Breast epithelium (tissue), 4 donors: ENCODE measurements around the gene BAG3. TPM values are rescaled to one million over a fixed set of nuclear protein-coding genes. Genes with fewer than 3 reads are reported as not detected.

ENCODE experiments used
- DNase-seq, 2 donors: peaks; one replicate each; pipeline ENCODE4 v3.0.0-alpha.2; 2019; ENCODE audit warnings: low spot score in 2 of 2
- H3K27ac ChIP-seq, 2 donors: fragments of 200-600 bp; sonication (generic) in 1 of 2; one replicate each; pipeline ENCODE4 v1.5.1; 2016 to 2019; ENCODE audit warnings: mild to moderate bottlenecking in 1 of 2
- H3K27me3 ChIP-seq, 2 donors: fragments of 200-600 bp; sonication (generic) in 1 of 2; one replicate each; pipeline versions ENCODE4 v1.5.1 to v1.6.0; 2017 to 2019; ENCODE audit warnings: control low read depth in 1 of 2, mild to moderate bottlenecking in 1 of 2
- H3K36me3 ChIP-seq: fragments of 200-600 bp; one replicate; pipeline ENCODE4 v1.5.1; 2019
- H3K4me1 ChIP-seq, 2 donors: fragments of 200-600 bp; sonication (generic); one replicate each; pipeline ENCODE4 v1.5.1; 2016 to 2019; ENCODE audit warnings: control low read depth in 1 of 2
- H3K4me3 ChIP-seq, 3 donors: fragments of 200-600 bp; sonication (generic); 1 replicate in 2 of 3; 2 replicates in 1 of 3; pipeline ENCODE4 v1.5.1; 2016 to 2019; ENCODE audit warnings: mild to moderate bottlenecking in 3 of 3, moderate library complexity in 2 of 3
- H3K9me3 ChIP-seq, 2 donors: fragments of 200-600 bp; sonication (generic) in 1 of 2; one replicate each; pipeline ENCODE4 v1.5.1; 2016 to 2019; ENCODE audit warnings: control low read depth in 1 of 2
- CTCF ChIP-seq, 3 donors: fragments of 450-650 bp; IDR thresholded peaks; one replicate each; pipeline ENCODE4 v1.5.1; 2016 to 2017; ENCODE audit warnings: antibody characterized with exemption in 3 of 3, mild to moderate bottlenecking in 3 of 3, moderate library complexity in 3 of 3
- POLR2A ChIP-seq: fragments of 450-650 bp; IDR thresholded peaks from one replicate; pipeline ENCODE4 v1.6.1; 2016; ENCODE audit warnings: antibody characterized with exemption, mild to moderate bottlenecking, moderate library complexity
- POLR2AphosphoS5 ChIP-seq, 3 donors: sonication (generic); formaldehyde crosslinking; IDR thresholded peaks; one replicate each; pipeline ENCODE4 v1.6.1; 2017; ENCODE audit warnings: antibody characterized with exemption in 3 of 3
- intact Hi-C: fragments of 100-400 bp; cut with DNase I; formaldehyde crosslinking; loops from one replicate; pipeline ENCODE4 v1.15.1; 2023; ENCODE audit warnings: low total_unique reads
- total RNA-seq, 3 donors: library from RNA; depleted of rRNA; stranded (reverse); fragments of >200 nt; gene quantifications; one replicate each; pipeline ENCODE4 v1.1.0, GENCODE V29; 2016

BAG3 gene
- total RNA-seq, 3 donors from 2014 or later, result 17.1 to 29.9 (median 23.9) TPM

- H3K27ac ChIP-seq, result peak overlapping the region; percentile 90 to 93
- no peaks in the 10 kb centered on the region for H3K27me3 ChIP-seq
- no peaks in the 10 kb centered on the region for H3K9me3 ChIP-seq
- peak overlapping the region; percentile 75 to 100 (median 94) for H3K4me3 ChIP-seq
- H3K4me1 ChIP-seq, result no peaks in the 10 kb centered on the region
- no peaks in the 10 kb centered on the region for H3K36me3 ChIP-seq
- intact Hi-C loops, result no loop called here
- no peak for DNase-seq
- TF ChIP-seq CTCF (IDR thresholded peaks at IDR 0.05), result no peak
- no peak for TF ChIP-seq POLR2AphosphoS5 (IDR thresholded peaks at IDR 0.05)
- no peak for TF ChIP-seq POLR2A
Measured at GRCh38 chr10:119724593-119725516, 73.7 kb downstream of the BAG3 start.

- no peak for DNase-seq
- Histone ChIP-seq H3K36me3 (no peaks in the 10 kb centered on the region), H3K4me1 (no peaks in the 10 kb centered on the region), H3K27me3 (no peaks in the 10 kb centered on the region), H3K27ac (peak overlapping the region; percentile 90 to 93), H3K9me3 (no peaks in the 10 kb centered on the region), H3K4me3 (peak overlapping the region; percentile 75 to 100 (median 94))
- intact Hi-C loops, result no loop called here
- TF ChIP-seq CTCF (IDR thresholded peaks at IDR 0.05), result no peak
- TF ChIP-seq POLR2AphosphoS5 (IDR thresholded peaks at IDR 0.05), result peak; percentile 51 to 79 (median 76)
- peak; percentile 69 for TF ChIP-seq POLR2A
Measured at GRCh38 chr10:119725517-119725827, 74.3 kb downstream of the BAG3 start.

GRCh38 chr10:119725828-119726675, 74.9 kb downstream of the BAG3 start, which contains the start of gene INPP5F:
Gene INPP5F (plus strand): TSS chr10:119726050. CDS start chr10:119726263, 213 bp downstream.
- H3K9me3 ChIP-seq, result no peaks in the 10 kb centered on the region
- no peaks in the 10 kb centered on the region for H3K27me3 ChIP-seq
- intact Hi-C loops, result no loop called here
- H3K27ac ChIP-seq, result peak within 1 kb of the TSS; percentile 90 to 93
- H3K36me3 ChIP-seq, result no peaks in the 10 kb centered on the region
- DNase-seq, result peak; percentile 98 to 99
- H3K4me3 ChIP-seq, result peak within 1 kb of the TSS; percentile 75 to 100 (median 94)
- no peaks in the 10 kb centered on the region for H3K4me1 ChIP-seq
- TF ChIP-seq POLR2AphosphoS5 (IDR thresholded peaks at IDR 0.05) (no peak), POLR2A (no peak), CTCF (IDR thresholded peaks at IDR 0.05) (no peak)

- no peaks in the 10 kb centered on the region for H3K27me3 ChIP-seq
- H3K4me1 ChIP-seq, result no peaks in the 10 kb centered on the region
- peak overlapping the region; percentile 75 to 100 (median 94) for H3K4me3 ChIP-seq
- no peak for TF ChIP-seq POLR2AphosphoS5 (IDR thresholded peaks at IDR 0.05)
- TF ChIP-seq CTCF (IDR thresholded peaks at IDR 0.05), result no peak
- no peak for TF ChIP-seq POLR2A
- DNase-seq, result no peak
- peak overlapping the region; percentile 90 to 93 for H3K27ac ChIP-seq
- intact Hi-C loops, result no loop called here
- no peaks in the 10 kb centered on the region for H3K9me3 ChIP-seq
- H3K36me3 ChIP-seq, result no peaks in the 10 kb centered on the region
Measured at GRCh38 chr10:119726676-119727261, 75.6 kb downstream of the BAG3 start.

Other genes starting within 250 kb of the BAG3 start
- 10 to 100 TPM; 34.0 to 39.2 (median 36.4) TPM for gene RGS10, start 108.7 kb upstream of the BAG3 start, total RNA-seq
- 100 to 1,000 TPM in 1 of 3 donors, 10 to 100 TPM in 2; 73.3 to 110 (median 76.4) TPM for gene TIAL1, start 54.4 kb upstream of the BAG3 start, total RNA-seq
- 10 to 100 TPM; 13.1 to 15.1 (median 14.6) TPM for gene INPP5F, start 74.7 kb downstream of the BAG3 start, total RNA-seq
- gene MCMBP, start 221.5 kb downstream of the BAG3 start, total RNA-seq, result 10 to 100 TPM; 49.9 to 56.4 (median 52.2) TPM
- gene SEC23IP, start 241.3 kb downstream of the BAG3 start, total RNA-seq, result 10 to 100 TPM; 19.9 to 35.0 (median 25.9) TPM